Activated CD4-positive, alpha-beta T cell treated with anti-CD3 and anti-CD28 coated beads, Interleukin-2, amount 50 U/mL, for 4 hours (primary cell): ENCODE results near the gene RPL38.

Experiments used
- DNase-seq, 2 experiments: peaks; one replicate each; pipeline ENCODE4 v3.0.0-alpha.2; 2020

RPL38 gene

GRCh38 chr17:74251051-74251450 lies 47.6 kb downstream of the RPL38 start:
- no peak for DNase-seq

GRCh38 chr17:74251569-74251968 lies 48.1 kb downstream of the RPL38 start:
- DNase-seq = no peak

- DNase-seq = no peak
Measured at GRCh38 chr17:74252211-74252610, 48.7 kb downstream of the RPL38 start.

DNA sequence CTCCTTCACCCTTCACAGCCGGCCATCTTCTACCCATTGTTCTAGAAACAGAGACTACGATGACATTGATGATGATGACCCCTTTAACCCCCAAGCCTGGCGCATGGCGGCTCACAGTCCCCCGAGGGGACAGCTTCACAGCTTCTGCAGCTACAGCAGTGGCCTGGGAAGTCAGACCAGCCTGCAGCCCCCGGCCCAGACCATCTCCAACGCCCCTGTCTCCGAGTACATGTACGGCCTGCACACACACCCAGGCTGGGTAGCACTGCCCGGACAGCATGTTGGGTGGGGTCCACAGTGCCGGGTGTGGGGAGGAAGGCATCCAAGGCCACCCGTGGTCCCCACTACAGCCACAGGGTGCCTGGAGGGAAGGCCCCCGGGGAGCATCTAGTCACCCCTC lies 49.6 kb downstream of the RPL38 start:
- no peak for DNase-seq

GRCh38 chr17:74257311-74257710 lies 53.8 kb downstream of the RPL38 start:
- no peak for DNase-seq

- DNase-seq = no peak
Measured at GRCh38 chr17:74259667-74260524, 56.4 kb downstream of the RPL38 start.
